Right lobe of liver (tissue), 4 donors: Measurements from ENCODE around the gene GGNBP2.

Source experiments
- POLR2A ChIP-seq: fragments of 450-650 bp; IDR thresholded peaks from one replicate; pipeline ENCODE4 v1.6.1; 2017; ENCODE audit warnings: antibody characterized with exemption, mild to moderate bottlenecking
- TF ChIP-seq, protein P1 (sequence below), 4 donors: fragments of 200-600 bp in 3 of 4; fragments of 450-650 bp in 1 of 4; IDR thresholded peaks; one replicate each; pipeline versions ENCODE4 v1.5.1 to v1.8.0; 2016 to 2022; ENCODE audit warnings: antibody characterized with exemption in 4 of 4, mild to moderate bottlenecking in 2 of 4
- donor health status: DM: no; HTN: no; CAD: no.
- donor health status: DM: no; HTN: no; CAD: no.
- donor health status: DM: no; HTN: yes; CAD: no.

- TF ChIP-seq, protein P1, sequence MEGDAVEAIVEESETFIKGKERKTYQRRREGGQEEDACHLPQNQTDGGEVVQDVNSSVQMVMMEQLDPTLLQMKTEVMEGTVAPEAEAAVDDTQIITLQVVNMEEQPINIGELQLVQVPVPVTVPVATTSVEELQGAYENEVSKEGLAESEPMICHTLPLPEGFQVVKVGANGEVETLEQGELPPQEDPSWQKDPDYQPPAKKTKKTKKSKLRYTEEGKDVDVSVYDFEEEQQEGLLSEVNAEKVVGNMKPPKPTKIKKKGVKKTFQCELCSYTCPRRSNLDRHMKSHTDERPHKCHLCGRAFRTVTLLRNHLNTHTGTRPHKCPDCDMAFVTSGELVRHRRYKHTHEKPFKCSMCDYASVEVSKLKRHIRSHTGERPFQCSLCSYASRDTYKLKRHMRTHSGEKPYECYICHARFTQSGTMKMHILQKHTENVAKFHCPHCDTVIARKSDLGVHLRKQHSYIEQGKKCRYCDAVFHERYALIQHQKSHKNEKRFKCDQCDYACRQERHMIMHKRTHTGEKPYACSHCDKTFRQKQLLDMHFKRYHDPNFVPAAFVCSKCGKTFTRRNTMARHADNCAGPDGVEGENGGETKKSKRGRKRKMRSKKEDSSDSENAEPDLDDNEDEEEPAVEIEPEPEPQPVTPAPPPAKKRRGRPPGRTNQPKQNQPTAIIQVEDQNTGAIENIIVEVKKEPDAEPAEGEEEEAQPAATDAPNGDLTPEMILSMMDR (IDR thresholded peaks at IDR 0.05): no peak
- TF ChIP-seq POLR2A: no peak
These were observed 66.8 kb downstream of the GGNBP2 start for GRCh38 chr17:36611345-36612072.
